GM18867 (cell line): ENCODE measurements around the gene PAX8.

Source experiments
- ATAC-seq: cut with Tn5 transposase; IDR thresholded peaks from one replicate; pipeline ENCODE4 v1.9.1; 2021; ENCODE audit warnings: mild to moderate bottlenecking, moderate library complexity; ENCODE audit not compliant: unreplicated experiment

Gene PAX8

GRCh38 chr2:113268621-113269360 is 9.9 kb downstream of the PAX8 start:
- ATAC-seq, result no peak

GRCh38 chr2:113266431-113266830 is 12.3 kb downstream of the PAX8 start:
- ATAC-seq, result no peak

DNA sequence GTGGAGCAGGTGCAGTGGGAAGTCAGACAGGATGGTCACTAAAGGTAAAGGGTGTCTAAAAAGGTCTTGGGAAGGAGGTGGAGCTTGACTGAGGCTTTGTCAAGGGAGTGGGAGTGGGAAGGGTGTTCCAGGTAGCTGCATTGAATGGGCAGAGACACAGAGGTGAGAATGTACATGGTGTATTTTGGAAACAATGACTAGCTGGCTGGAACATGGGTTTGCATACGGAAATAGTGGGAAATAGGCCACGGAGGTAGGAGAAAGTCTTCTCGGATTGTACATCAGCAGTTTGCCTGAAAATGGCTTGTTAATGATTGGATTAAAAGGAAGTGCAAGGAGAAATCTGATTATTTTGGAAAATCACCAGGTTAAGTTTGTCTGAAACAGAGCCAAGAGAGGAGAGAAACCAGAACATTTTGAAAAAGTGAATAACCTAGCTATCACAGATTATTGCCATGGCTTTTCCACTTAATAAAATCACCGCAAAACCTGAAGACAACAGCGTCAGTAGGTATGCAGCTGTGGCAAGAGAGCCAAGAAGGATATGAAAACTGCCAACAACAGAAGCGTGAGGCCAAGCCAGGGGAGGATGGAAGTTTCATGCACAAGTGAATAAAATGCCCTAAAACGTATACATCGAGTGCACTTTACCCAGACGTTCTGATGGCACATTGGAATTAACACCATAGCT is 13.9 kb downstream of the PAX8 start:
- no peak for ATAC-seq

GRCh38 chr2:113263546-113263945 is 15.2 kb downstream of the PAX8 start:
- ATAC-seq, result no peak

DNA sequence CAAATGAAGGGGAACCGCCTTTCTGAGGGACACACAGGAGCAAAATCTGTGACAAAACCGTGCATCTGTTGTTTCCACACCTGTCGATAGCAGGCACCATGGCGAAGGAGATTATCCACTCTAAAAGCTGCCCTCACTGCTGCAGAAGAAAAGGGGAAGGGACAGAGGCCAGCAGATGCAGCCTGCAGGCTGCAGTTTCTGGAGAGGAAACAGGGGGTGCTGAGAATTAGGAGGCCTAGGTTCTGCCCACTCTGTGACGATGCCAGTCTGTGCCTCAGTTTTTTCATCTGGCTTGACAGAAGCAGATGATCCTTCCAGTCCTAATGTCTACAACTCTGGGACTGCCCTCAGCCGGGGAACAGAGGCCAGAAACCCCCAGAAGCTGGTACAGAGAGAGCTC is 17.7 kb downstream of the PAX8 start:
- no peak for ATAC-seq

DNA sequence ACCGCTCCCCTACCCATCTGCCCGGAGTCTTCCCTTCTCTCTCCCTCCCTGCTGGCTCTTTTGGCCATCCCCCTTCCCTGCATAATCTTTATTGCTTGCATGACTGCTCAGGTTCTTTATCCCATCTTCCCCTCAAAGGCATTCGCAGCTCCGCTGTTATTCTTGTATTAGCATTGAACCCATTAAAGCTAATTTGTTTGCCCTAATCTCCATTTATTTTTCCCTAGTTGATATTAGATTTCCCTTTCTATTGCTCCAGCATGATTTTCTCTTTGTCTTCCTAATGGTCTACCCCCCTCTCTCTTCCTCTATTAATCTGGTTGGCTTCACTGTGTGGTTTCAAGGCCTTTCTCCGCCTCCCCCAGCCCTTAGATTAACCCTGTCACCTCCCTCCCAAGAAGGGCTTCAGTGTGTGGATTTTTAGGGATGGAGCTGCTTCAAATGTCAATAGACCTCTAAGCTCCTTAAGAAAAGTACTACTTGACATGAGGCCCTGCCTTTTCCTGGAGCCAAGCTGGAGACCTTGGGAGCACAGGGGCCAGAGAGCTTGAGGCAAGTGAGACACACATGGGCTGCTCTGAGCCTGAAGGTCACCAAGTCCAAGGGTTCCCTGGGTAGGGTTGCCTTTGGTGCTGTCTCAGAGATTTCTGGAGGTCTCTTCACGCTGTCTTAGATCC is 20.1 kb downstream of the PAX8 start:
- no peak for ATAC-seq

DNA sequence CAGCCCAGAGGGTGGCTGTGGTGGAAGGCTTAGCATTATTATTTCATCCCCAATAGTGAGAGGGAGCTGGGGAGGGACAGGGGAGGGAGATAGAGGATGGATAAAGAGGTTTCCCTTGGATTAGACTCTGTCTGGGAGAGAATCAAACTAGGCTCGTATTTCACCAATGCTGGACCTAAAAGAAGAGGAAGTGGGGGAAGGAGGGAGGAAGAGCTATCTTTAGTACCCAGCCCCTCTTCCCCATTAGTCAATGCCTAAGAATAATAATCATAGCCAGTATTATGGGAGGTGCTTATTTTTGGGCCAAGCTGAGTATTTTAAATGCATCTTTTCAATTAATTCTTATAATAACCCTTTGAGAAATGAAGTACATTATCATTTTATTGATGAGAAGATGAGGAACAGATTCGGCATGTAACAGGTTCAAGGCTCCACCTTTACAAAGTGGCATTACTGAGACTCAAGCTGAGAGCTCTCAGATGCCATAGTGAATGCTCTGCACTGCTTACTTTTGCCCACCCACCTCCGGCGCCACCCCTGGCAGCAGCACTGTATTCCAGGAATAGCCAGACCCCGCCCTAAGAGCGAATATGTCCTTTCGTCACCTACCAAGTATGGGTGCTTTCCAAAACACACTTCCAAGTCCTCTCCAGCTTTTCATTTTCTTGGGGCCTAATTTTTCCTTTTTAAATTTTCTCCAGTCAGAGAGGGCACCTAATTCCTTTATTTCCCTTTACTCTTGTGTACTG is 21.0 kb downstream of the PAX8 start:
- ATAC-seq, result no peak

DNA sequence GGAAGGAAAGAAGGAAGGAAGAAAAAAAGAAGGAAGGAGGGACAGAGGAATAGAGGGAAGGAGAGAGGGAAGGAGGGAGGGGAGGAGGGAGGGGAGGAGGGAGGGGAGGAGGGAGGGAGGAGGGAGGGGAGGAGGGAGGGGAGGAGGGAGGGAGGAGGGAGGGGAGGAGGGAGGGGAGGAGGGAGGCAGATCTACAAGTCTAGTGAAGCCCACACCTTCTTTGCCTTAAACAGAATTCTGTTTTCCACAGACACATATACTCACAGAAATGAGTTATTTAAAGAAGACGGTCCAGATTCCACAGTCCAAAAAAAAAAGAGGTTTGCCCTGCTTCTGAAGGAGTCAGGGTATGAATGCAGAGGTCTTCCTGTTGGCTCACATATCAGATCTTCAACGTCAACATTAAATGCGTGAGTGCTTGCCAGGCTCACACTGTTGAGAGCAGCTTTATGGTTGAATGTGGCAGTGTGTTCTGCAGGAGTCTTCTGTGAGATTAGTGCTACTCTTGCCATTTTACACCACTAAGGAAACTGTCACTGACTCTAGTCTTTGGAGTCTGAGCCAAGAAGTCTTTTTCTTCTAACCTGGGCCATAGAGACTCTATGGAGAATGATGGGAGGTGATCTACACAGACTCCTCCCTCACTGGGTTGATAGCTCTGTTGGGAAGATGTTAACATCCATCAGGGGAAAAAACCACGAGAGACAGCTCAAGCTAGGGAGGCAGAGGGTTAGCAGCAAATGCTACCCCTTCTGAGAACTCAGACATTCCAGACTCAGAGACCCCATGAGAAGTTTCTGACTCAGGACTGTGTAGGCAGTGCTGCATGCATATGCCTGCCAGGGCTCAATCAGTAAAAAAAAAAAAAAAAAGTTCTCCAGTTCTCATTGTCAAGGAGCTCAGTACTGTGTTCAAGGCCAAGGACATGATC is 23.3 kb downstream of the PAX8 start:
- no peak for ATAC-seq

GRCh38 chr2:113253453-113253852 is 25.3 kb downstream of the PAX8 start:
- ATAC-seq, result no peak

DNA sequence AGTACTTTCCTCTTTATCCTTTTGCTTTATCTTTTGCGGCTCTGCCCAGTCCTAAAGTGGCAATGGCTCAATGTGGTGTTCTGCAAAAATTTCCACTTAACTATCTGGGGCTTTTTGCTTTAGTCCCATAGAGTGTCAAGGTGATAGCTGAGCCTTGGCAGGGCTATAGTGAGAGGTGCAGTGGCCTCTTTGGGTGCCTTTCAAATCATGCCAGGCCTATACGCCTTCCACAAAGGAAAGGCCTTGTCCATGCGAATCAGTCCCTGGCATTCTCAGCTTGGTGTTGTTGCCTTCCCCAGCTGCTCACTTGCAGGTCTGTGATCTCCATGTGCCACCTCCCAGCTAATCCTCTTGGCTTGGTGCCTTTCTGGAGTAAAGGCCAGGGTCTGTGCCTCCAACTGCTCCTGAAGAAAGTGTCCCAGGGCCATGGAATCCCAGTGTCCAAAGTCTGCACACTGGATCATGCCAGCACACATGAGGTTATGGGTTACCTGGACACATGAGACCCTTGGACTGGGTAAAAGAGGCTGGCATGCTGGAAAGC is 26.6 kb downstream of the PAX8 start:
- no peak for ATAC-seq

- ATAC-seq, result no peak
Observed at GRCh38 chr2:113251118-113251517, 27.6 kb downstream of the PAX8 start.

DNA sequence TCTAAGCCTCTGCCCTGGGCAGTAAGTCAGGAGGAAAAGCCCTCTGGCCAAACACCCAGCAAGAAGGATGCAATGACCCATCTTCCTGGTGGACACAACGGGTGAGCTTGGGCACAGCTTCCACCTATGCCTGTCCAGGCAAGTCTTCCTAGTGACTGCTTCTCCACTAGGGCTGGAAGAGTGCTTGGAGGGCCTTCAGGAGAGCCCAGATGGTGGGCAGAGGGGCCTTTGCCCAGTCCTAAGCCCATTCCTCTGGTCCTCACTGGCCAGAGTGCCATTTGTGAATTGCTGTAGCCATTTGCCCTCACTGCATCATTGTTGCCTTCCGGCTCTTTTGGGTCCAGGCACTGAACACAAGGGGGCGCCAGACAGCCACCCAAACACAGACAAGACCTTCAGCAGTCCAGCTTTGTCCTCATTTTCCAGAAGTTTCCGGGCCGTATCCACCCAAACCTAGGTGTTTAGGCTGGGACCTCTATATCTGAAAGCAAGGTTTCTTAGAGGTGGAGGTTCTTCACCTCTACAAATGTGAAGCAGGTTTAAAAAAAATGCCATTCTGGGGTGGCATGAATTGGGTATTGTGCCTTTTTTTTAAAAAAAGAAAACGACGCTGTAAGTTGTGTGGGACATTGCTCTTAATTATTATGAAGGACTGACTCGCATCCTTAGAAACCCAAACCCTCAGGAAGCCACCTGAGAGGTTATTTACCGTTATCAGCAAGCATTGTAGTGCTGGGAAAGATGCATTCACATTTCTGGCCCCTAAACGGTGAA is 29.5 kb downstream of the PAX8 start:
- ATAC-seq, result peak; percentile 65

GRCh38 chr2:113246606-113247005 is 32.1 kb downstream of the PAX8 start:
- ATAC-seq, result no peak

- ATAC-seq, result no peak
Observed at GRCh38 chr2:113245276-113245711, 33.4 kb downstream of the PAX8 start.

DNA sequence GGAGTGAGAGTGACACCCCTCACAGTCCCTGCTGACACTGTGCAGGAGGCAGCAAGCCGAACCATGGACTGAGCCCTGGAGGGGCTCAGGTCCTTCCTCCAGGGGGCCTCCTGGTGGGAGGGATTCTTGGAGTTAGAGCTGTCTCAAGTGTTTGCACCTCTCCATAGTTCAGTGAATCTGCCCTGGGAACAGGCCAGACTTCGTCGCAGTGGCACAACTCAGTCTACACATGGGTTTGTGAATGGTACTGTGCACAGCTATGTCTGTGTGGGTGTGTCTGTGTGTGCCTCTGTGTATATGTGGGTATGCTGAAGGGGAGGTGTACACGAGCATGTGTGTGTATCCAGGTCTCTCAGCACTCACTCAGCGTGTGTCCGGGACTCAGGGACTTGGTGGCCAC is 36.4 kb downstream of the PAX8 start:
- no peak for ATAC-seq

DNA sequence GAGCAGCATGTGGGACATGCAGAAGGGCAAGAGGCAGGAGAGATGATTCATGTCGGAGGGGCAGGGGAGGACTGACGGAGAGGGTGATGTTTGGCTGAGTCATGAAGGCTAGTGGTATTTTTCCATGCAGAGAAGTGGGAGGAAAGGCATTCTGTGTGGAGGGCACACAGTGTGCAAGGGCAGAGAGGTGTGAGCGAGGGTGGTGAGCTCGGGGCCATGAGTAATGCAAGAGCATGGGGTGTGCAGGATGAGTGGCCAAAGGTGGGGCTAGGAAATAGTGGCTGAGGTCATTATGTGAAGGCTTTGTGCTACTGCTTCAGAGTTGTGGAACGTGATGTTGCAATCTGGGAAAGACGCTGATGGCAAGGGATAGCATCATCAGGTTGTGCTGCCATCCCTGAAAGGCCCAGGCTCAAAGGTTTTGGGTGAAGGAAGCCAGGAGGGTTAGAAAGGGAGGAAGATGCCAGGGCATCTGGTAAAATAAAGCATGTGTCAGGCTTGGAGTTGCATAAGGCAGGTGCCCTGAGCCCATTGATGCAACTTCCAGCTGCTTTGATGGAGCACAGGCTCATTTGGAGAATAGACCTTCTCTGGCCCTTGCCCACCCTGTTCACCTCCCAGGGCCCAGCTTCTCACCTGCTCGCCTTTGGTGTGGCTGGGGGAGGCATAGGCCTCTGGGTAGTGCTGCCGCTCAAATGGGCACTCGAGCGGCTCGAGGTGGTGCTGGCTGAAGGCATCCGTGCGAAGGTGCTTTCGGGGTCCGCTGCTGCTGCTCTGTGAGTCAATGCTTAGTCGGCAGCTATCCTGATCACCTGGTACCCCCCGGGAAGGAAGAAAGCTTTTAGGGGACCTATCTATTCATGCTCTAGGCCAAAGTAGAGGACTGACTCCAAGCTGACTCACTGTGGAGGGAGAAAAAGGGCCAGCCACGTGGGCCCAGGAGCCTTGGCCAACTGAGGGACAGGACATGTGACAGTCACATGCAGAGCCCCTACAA is 37.5 kb downstream of the PAX8 start:
- ATAC-seq, result no peak

GRCh38 chr2:113240150-113240914 is 38.4 kb downstream of the PAX8 start:
- ATAC-seq, result no peak
